ENCODE results near the gene STAC3. TPM values are rescaled to one million over a fixed set of nuclear protein-coding genes. Genes with fewer than 3 reads are reported as not detected.
A peak's percentile ranks its signal among the peaks of the same experiment; 100 is the strongest.

Gene STAC3
- total and polyA plus RNA-seq, 2 of the 8 experiments (the other 6 are each of a cell fraction or from before 2014, with no cell fraction given) = 0.70 to 1.3 TPM

DNA sequence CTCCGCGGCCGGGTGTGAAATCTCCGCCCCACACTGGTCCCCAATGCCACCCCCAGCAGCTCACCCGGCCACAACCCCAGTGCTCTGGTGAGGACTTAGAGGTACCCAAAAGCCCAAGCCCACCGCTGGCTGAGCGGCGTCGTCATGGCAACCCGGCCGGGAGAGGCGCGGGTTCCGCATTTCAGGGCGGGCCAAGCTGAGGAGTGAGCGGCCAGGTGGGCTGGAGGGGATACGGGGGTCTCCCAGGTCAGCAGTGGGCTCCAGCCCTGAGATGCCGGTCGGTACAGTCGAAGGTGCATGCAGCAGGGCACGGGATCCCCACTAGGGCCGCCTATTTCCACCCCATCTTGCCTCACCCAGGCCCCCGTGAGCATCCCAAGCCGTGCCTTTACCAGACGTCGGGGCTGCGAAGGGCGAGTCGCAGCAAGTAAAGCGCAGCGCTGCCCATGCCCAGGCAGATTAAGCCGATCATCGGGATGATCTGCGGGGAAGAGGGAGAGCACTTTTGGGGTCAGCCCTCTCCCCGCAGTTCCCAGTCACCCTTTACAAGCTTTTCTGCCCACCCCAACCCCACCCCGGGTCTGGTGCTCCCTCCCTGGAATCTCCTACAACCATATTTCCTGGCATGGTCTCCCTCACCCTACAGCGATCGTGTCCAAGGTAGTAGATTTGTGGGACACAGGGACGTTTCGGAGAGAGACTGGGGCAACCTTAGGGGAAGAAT, 14.6 kb downstream of the STAC3 start:
- Histone ChIP-seq H3K56ac (replicated peaks; ENCODE audit: insufficient read length, low read depth, low read length) (no peak overlapping the region), H2AFZ (ENCODE audit: low read length) (no peak overlapping the region), H4K5ac (ENCODE audit: insufficient read length, low read depth, low read length) (no peak overlapping the region), H2BK120ac (replicated peaks; ENCODE audit: low read depth, low read length) (no peak overlapping the region), H3K4ac (replicated peaks; ENCODE audit: insufficient read length, low read depth, low read length) (no peak overlapping the region), H2BK12ac (ENCODE audit: low read depth, low read length) (no peak overlapping the region), H2AK5ac (ENCODE audit: low read depth, low read length) (no peak overlapping the region), H4K20me1 (replicated peaks in 1 of 2; ENCODE audit: control insufficient read depth in 1 of 2, insufficient read depth in 2 of 2, low read length in 2 of 2) (peaks cover 25 to 43% of the 10 kb centered on the region in 2 experiments), H3K23me2 (ENCODE audit: low read depth, low read length) (peaks cover 26% of the 10 kb centered on the region), H3K14ac (ENCODE audit: insufficient read length) (no peak overlapping the region), H3K27ac (ENCODE audit: low read depth, low read length) (no peak overlapping the region), H3K4me2 (ENCODE audit: insufficient read depth in 1 of 2, low read depth in 2 of 2, low read length in 2 of 2) (peak overlapping the region; percentile 45 to 89; a peak in 2 of 4 replicates), H3K4me3 (ENCODE audit: extremely low read depth in 1 of 4, insufficient read depth in 2 of 4, low read depth in 3 of 4, low read length in 4 of 4) (peak overlapping the region in 1 of 4 experiments; percentile 10; a peak in 3 of 8 replicates), H3K27me3 (replicated peaks in 1 of 4; ENCODE audit: control insufficient read depth in 3 of 4, extremely low read depth in 1 of 4, insufficient read depth in 3 of 4, low read length in 3 of 4) (peaks cover 47 to 66% (median 59%) of the 10 kb centered on the region in 4 experiments), H3K23ac (ENCODE audit: insufficient read length) (no peak overlapping the region), H2BK20ac (ENCODE audit: low read length) (no peak overlapping the region), H3K9ac (replicated peaks in 1 of 4; ENCODE audit: extremely low read depth in 1 of 4, low read depth in 3 of 4, low read length in 3 of 4) (no peak overlapping the region), H3K4me1 (replicated peaks in 1 of 4; ENCODE audit: control insufficient read depth in 3 of 4, insufficient read depth in 4 of 4, low read length in 3 of 4) (peaks cover 6 to 59% (median 37%) of the 10 kb centered on the region in 4 experiments), H4K91ac (replicated peaks; ENCODE audit: insufficient read length, low read length) (no peak overlapping the region), H2BK5ac (ENCODE audit: low read depth, low read length) (no peak overlapping the region), H3K79me1 (ENCODE audit: low read depth, low read length) (peaks cover 2% of the 10 kb centered on the region), H3K9me3 (ENCODE audit: insufficient read depth in 2 of 2, low read depth in 1 of 2, low read length in 1 of 2) (no peaks in the 10 kb centered on the region), H4K8ac (ENCODE audit: extremely low read depth, insufficient read depth, low read length) (peak overlapping the region; percentile 81), H3K36me3 (ENCODE audit: control insufficient read depth in 2 of 4, insufficient read depth in 4 of 4, low read length in 3 of 4) (peaks cover 25 to 33% (median 31%) of the 10 kb centered on the region in 4 experiments), H3K79me2 (ENCODE audit: control insufficient read depth in 1 of 2, insufficient read depth in 2 of 2, low read length in 2 of 2) (peaks cover 0 to 1% of the 10 kb centered on the region in 2 experiments; a peak in 1 of 4 replicates), H2BK15ac (ENCODE audit: low read length) (no peak overlapping the region), H3K18ac (ENCODE audit: extremely low read depth, low read length) (no peak overlapping the region)
- FAIRE-seq (no peak), DNase-seq (ENCODE audit: low read depth in 1 of 2, low spot score in 2 of 2) (peak in 1 of 2 experiments; percentile 86)
- CTCF ChIA-PET (ENCODE audit: partially characterized antibody) = interaction anchor here (0.9 to 27.9 kb wide), 6 partner anchors 9 to 220 kb away, joined by 3 to 726 read pairs (median 115); partner anchors contain the start of genes GLI1, INHBE, NXPH4 and SHMT2
- POLR2A ChIA-PET (ENCODE audit: partially characterized antibody) = interaction anchor here (1.2 to 23.7 kb wide), 16 partner anchors 5 to 283 kb away, joined by 3 to 852 read pairs (median 5); partner anchors contain the start of genes DDIT3, GLI1, INHBE and LRP1
- WGBS, 2 experiments (ENCODE audit: extremely low coverage in 1 of 2, insufficient coverage in 1 of 2, insufficient read length in 1 of 2, insufficient replicate concordance in 2 of 2, low coverage in 1 of 2, low lambda C conversion rate in 2 of 2, missing lambda C conversion rate in 1 of 2) = 18% methylated on average over 34 of the region's 40 CpGs; no CpG with 5 or more reads in 1 of the 2 experiments
- peak in 1 of 2 experiments; percentile 71; a peak in 2 of 3 replicates for TF ChIP-seq POLR2A (IDR thresholded peaks at IDR 0.05; ENCODE audit: control extremely low read depth in 1 of 2, low read depth in 2 of 2, low read length in 2 of 2)
- peak; percentile 44 for TF ChIP-seq SUZ12 (IDR thresholded peaks at IDR 0.05; ENCODE audit: low read length)
- TF ChIP-seq SP4 (IDR thresholded peaks at IDR 0.05; ENCODE audit: low read length) = no peak
- TF ChIP-seq SP1 (IDR thresholded peaks at IDR 0.05; ENCODE audit: low read depth, low read length) = no peak
- no peak for TF ChIP-seq RAD21 (IDR thresholded peaks at IDR 0.05 in 1 of 2, conservative IDR thresholded peaks at IDR 0.05 in 1 of 2; ENCODE audit: low read depth in 2 of 2, low read length in 2 of 2)
- TF ChIP-seq SIN3A (conservative IDR thresholded peaks at IDR 0.05 in 1 of 2, IDR thresholded peaks at IDR 0.05 in 1 of 2; ENCODE audit: low read depth in 1 of 2, low read length in 2 of 2) = no peak
- no peak for TF ChIP-seq RFX5 (IDR thresholded peaks at IDR 0.05; ENCODE audit: borderline replicate concordance, low read depth, low read length)
- no peak for TF ChIP-seq SP2 (IDR thresholded peaks at IDR 0.05; ENCODE audit: low read length)
- no peak for TF ChIP-seq MAFK (IDR thresholded peaks at IDR 0.05; ENCODE audit: low read depth, low read length)
- no peak for TF ChIP-seq GABPA (IDR thresholded peaks at IDR 0.05; ENCODE audit: borderline replicate concordance, insufficient read depth, low read length)
- no peak for TF ChIP-seq KDM1A (IDR thresholded peaks at IDR 0.05; ENCODE audit: borderline replicate concordance, low read length)
- no peak for TF ChIP-seq TCF12 (IDR thresholded peaks at IDR 0.05; ENCODE audit: low read depth, low read length)
